PC-3 (cell line): ENCODE data around the gene CYTH1.

Source experiments
- EZH2 ChIP-seq: fragments of 300-600 bp; sonication (generic); IDR thresholded peaks from one replicate; pipeline ENCODE4 v1.6.1; 2017; ENCODE audit warnings: antibody characterized with exemption, mild to moderate bottlenecking, low read length; ENCODE audit not compliant: unreplicated experiment
- TF ChIP-seq, protein P1 (sequence below): fragments of 300-600 bp; sonication (generic); conservative IDR thresholded peaks from 2 replicates; pipeline ENCODE4 v1.5.1; 2017; ENCODE audit warnings: antibody characterized with exemption, low read depth, mild to moderate bottlenecking, low read length

DNA sequence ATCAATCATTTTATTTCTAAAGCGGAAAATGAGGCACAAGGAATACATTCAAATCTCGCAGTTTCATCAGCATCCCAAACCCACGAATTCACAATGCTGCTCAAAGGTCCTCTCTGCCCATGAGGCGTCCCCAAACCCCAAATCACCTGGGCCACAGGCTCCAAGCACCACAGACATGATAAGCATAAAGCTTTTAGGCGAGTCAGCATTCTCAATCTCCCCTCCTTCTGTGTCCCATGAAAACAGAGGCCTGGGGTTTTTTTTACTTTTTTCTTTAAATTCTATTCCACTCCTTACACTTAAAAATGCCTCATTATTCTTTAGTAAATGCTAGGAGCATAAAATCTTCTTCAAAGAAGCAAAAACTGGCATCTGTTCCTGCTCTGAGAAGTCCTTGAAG lies 55.0 kb downstream of the CYTH1 start:
- TF ChIP-seq EZH2: no peak
- TF ChIP-seq, protein P1, sequence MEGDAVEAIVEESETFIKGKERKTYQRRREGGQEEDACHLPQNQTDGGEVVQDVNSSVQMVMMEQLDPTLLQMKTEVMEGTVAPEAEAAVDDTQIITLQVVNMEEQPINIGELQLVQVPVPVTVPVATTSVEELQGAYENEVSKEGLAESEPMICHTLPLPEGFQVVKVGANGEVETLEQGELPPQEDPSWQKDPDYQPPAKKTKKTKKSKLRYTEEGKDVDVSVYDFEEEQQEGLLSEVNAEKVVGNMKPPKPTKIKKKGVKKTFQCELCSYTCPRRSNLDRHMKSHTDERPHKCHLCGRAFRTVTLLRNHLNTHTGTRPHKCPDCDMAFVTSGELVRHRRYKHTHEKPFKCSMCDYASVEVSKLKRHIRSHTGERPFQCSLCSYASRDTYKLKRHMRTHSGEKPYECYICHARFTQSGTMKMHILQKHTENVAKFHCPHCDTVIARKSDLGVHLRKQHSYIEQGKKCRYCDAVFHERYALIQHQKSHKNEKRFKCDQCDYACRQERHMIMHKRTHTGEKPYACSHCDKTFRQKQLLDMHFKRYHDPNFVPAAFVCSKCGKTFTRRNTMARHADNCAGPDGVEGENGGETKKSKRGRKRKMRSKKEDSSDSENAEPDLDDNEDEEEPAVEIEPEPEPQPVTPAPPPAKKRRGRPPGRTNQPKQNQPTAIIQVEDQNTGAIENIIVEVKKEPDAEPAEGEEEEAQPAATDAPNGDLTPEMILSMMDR: no peak
